ENCODE data around the gene TEKTIP1. TPM values are rescaled to one million over a fixed set of nuclear protein-coding genes. Genes with fewer than 3 reads are reported as not detected.

The TEKTIP1 gene
- total and polyA plus RNA-seq, 2 donors (not counting 1 experiment from before 2014, with no cell fraction given) = not detected

- TF ChIP-seq EZH2 (IDR thresholded peaks at IDR 0.05; ENCODE audit: low read length, missing control alignments) = no peak
- no peaks in the 10 kb centered on the region for H3K36me3 ChIP-seq (ENCODE audit: control insufficient read depth, insufficient read depth, low read length)
- H3K27me3 ChIP-seq (ENCODE audit: control insufficient read depth, insufficient read depth, low read length) = no peaks in the 10 kb centered on the region
- H3K9me3 ChIP-seq (ENCODE audit: control insufficient read depth, insufficient read depth, low read depth, low read length) = no peaks in the 10 kb centered on the region
- no peak overlapping the region for H2AFZ ChIP-seq (ENCODE audit: low read length)
- peaks cover 19% of the 10 kb centered on the region for H3K79me2 ChIP-seq (ENCODE audit: control insufficient read depth, insufficient read depth, low read length)
- H3K9ac ChIP-seq (ENCODE audit: insufficient read depth, low read length) = peak overlapping the region; percentile 70
- peak overlapping the region; percentile 8 for H3K27ac ChIP-seq (ENCODE audit: insufficient read depth, low read length)
- peak overlapping the region; percentile 41 to 79 (median 66) for H3K4me3 ChIP-seq (replicated peaks in 1 of 4; ENCODE audit: control extremely low read depth in 1 of 4, insufficient read depth in 1 of 4, low read depth in 3 of 4, low read length in 4 of 4)
- DNase-seq (ENCODE audit: low read depth in 2 of 2) = no peak
- peaks cover 7% of the 10 kb centered on the region for H3K4me1 ChIP-seq (ENCODE audit: control insufficient read depth, extremely low read depth, insufficient read depth, low read length)
- H4K20me1 ChIP-seq (ENCODE audit: control insufficient read depth, extremely low read depth, insufficient read depth, low read length) = no peaks in the 10 kb centered on the region
- peak overlapping the region; percentile 79 for H3K4me2 ChIP-seq (ENCODE audit: extremely low read depth, insufficient read depth, low read length)
Observed at GRCh38 chr19:3556423-3556977, 17.5 kb downstream of the TEKTIP1 start.

- Histone ChIP-seq H3K27ac (ENCODE audit: insufficient read depth, low read length) (peak overlapping the region; percentile 8), H3K9me3 (ENCODE audit: control insufficient read depth, insufficient read depth, low read depth, low read length) (no peaks in the 10 kb centered on the region), H3K4me2 (ENCODE audit: extremely low read depth, insufficient read depth, low read length) (peak overlapping the region; percentile 79), H3K9ac (ENCODE audit: insufficient read depth, low read length) (peak overlapping the region; percentile 70), H3K4me1 (ENCODE audit: control insufficient read depth, extremely low read depth, insufficient read depth, low read length) (peaks cover 7% of the 10 kb centered on the region), H2AFZ (ENCODE audit: low read length) (no peak overlapping the region), H3K36me3 (ENCODE audit: control insufficient read depth, insufficient read depth, low read length) (no peaks in the 10 kb centered on the region), H3K79me2 (ENCODE audit: control insufficient read depth, insufficient read depth, low read length) (peaks cover 19% of the 10 kb centered on the region), H4K20me1 (ENCODE audit: control insufficient read depth, extremely low read depth, insufficient read depth, low read length) (no peaks in the 10 kb centered on the region), H3K4me3 (replicated peaks in 1 of 4; ENCODE audit: control extremely low read depth in 1 of 4, insufficient read depth in 1 of 4, low read depth in 3 of 4, low read length in 4 of 4) (peak overlapping the region; percentile 41 to 79 (median 66)), H3K27me3 (ENCODE audit: control insufficient read depth, insufficient read depth, low read length) (no peaks in the 10 kb centered on the region)
- peak in 1 of 2 donors; percentile 42 for DNase-seq (ENCODE audit: low read depth in 2 of 2)
- no peak for TF ChIP-seq CTCF (conservative IDR thresholded peaks at IDR 0.05 in 1 of 2, IDR thresholded peaks at IDR 0.05 in 1 of 2; ENCODE audit: low read depth in 1 of 2, low read length in 2 of 2)
- TF ChIP-seq EZH2 (IDR thresholded peaks at IDR 0.05; ENCODE audit: low read length, missing control alignments) = no peak
Observed at GRCh38 chr19:3556978-3557460, 18.0 kb downstream of the TEKTIP1 start.

- peak within 1 kb of the TSS; percentile 88 for H3K4me2 ChIP-seq (ENCODE audit: extremely low read depth, insufficient read depth, low read length)
- TF ChIP-seq CTCF (conservative IDR thresholded peaks at IDR 0.05 in 1 of 2, IDR thresholded peaks at IDR 0.05 in 1 of 2; ENCODE audit: low read depth in 1 of 2, low read length in 2 of 2) = no peak
- no peak for TF ChIP-seq EZH2 (IDR thresholded peaks at IDR 0.05; ENCODE audit: low read length, missing control alignments)
- no peaks in the 10 kb centered on the region for H3K27me3 ChIP-seq (ENCODE audit: control insufficient read depth, insufficient read depth, low read length)
- DNase-seq (ENCODE audit: low read depth in 2 of 2) = peak; percentile 92 to 93
- peaks cover 19% of the 10 kb centered on the region for H3K79me2 ChIP-seq (ENCODE audit: control insufficient read depth, insufficient read depth, low read length)
- peak within 1 kb of the TSS; percentile 81 for H3K27ac ChIP-seq (ENCODE audit: insufficient read depth, low read length)
- H2AFZ ChIP-seq (ENCODE audit: low read length) = peak within 1 kb of the TSS; percentile 73
- peaks cover 7% of the 10 kb centered on the region for H3K4me1 ChIP-seq (ENCODE audit: control insufficient read depth, extremely low read depth, insufficient read depth, low read length)
- peak within 1 kb of the TSS; percentile 75 for H3K9ac ChIP-seq (ENCODE audit: insufficient read depth, low read length)
- H3K4me3 ChIP-seq (replicated peaks in 1 of 4; ENCODE audit: control extremely low read depth in 1 of 4, insufficient read depth in 1 of 4, low read depth in 3 of 4, low read length in 4 of 4) = peak within 1 kb of the TSS; percentile 65 to 81 (median 78)
- no peaks in the 10 kb centered on the region for H4K20me1 ChIP-seq (ENCODE audit: control insufficient read depth, extremely low read depth, insufficient read depth, low read length)
- H3K36me3 ChIP-seq (ENCODE audit: control insufficient read depth, insufficient read depth, low read length) = no peaks in the 10 kb centered on the region
- H3K9me3 ChIP-seq (ENCODE audit: control insufficient read depth, insufficient read depth, low read depth, low read length) = no peaks in the 10 kb centered on the region
Observed at GRCh38 chr19:3557461-3558248, 18.7 kb downstream of the TEKTIP1 start, which contains the start of gene MFSD12. Gene MFSD12 (minus strand): TSS chr19:3557586. CDS start chr19:3557403, 183 bp downstream.
